MM.1S (cell line): ENCODE measurements around the gene S100A1.
"Not testable (repeated sequence)": the region's sequence is repeated elsewhere in the genome, so short reads cannot be mapped to it uniquely, and the experiment has no call there.

Source experiments
- DNase-seq: peaks from one replicate; pipeline ENCODE4 v3.0.0-alpha.2; 2015
- H2AFZ ChIP-seq: fragments of 300-600 bp; sonication (generic); 2 replicates; pipeline ENCODE4 v1.6.0; 2016; ENCODE audit warnings: antibody characterized with exemption, low read length
- H3F3A ChIP-seq: fragments of 300-600 bp; sonication (generic); 2 replicates; pipeline ENCODE4 v1.6.1; 2016; ENCODE audit warnings: mild to moderate bottlenecking, antibody characterized with exemption, low read length, moderate library complexity, mixed read lengths; ENCODE audit not compliant: insufficient read depth
- H3K27ac ChIP-seq: fragments of 300-600 bp; sonication (generic); 2 replicates; pipeline ENCODE4 v1.5.1; 2016; ENCODE audit warnings: mild to moderate bottlenecking, low read length
- H3K27me3 ChIP-seq: fragments of 300-600 bp; sonication (generic); replicated peaks from 2 replicates; pipeline ENCODE4 v1.6.0; 2016; ENCODE audit warnings: low read length; ENCODE audit not compliant: insufficient read depth
- H3K36me3 ChIP-seq: fragments of 300-600 bp; sonication (generic); replicated peaks from 2 replicates; pipeline ENCODE4 v1.6.1; 2016; ENCODE audit warnings: mild to moderate bottlenecking, low read length, mixed read lengths; ENCODE audit not compliant: insufficient read depth
- H3K4me1 ChIP-seq: fragments of 300-600 bp; sonication (generic); 2 replicates; pipeline ENCODE4 v1.6.1; 2016; ENCODE audit warnings: low read length, mixed read lengths
- H3K4me2 ChIP-seq: fragments of 300-600 bp; sonication (generic); 2 replicates; pipeline ENCODE4 v1.6.0; 2016; ENCODE audit warnings: low read depth, low read length
- H3K4me3 ChIP-seq: fragments of 300-600 bp; sonication (generic); 2 replicates; pipeline ENCODE4 v1.5.1; 2016; ENCODE audit warnings: low read length, mixed read lengths
- H3K79me2 ChIP-seq: fragments of 300-600 bp; sonication (generic); 2 replicates; pipeline ENCODE4 v1.6.1; 2016; ENCODE audit warnings: mixed run types, low read length, mixed read lengths
- H3K9ac ChIP-seq: fragments of 300-600 bp; sonication (generic); 2 replicates; pipeline ENCODE4 v1.6.1; 2016; ENCODE audit warnings: low read length, mixed read lengths
- H3K9me2 ChIP-seq: fragments of 300-600 bp; sonication (generic); replicated peaks from 2 replicates; pipeline ENCODE4 v1.6.1; 2016; ENCODE audit warnings: mild to moderate bottlenecking, low read length, mixed read lengths; ENCODE audit not compliant: insufficient read depth
- H3K9me3 ChIP-seq: fragments of 300-600 bp; sonication (generic); replicated peaks from 2 replicates; pipeline ENCODE4 v1.6.1; 2016; ENCODE audit warnings: mild to moderate bottlenecking, low read length, mixed read lengths; ENCODE audit not compliant: insufficient read depth
- H4K20me1 ChIP-seq: fragments of 300-600 bp; sonication (generic); 2 replicates; pipeline ENCODE4 v1.6.1; 2016; ENCODE audit warnings: mild to moderate bottlenecking, low read length, moderate library complexity, mixed read lengths; ENCODE audit not compliant: insufficient read depth
- EZH2 ChIP-seq: fragments of 300-600 bp; sonication (generic); optimal IDR thresholded peaks from 2 replicates; pipeline ENCODE3; 2017; ENCODE audit warnings: low read depth, mild to moderate bottlenecking, antibody characterized with exemption, low read length, mixed read lengths
- EZH2phosphoT487 ChIP-seq: fragments of 300-600 bp; sonication (generic); IDR thresholded peaks from 2 replicates; pipeline ENCODE4 v1.6.1; 2018; ENCODE audit warnings: antibody characterized with exemption, low read length
- TF ChIP-seq, protein P1 (sequence below): fragments of 300-600 bp; sonication (generic); IDR thresholded peaks from 2 replicates; pipeline ENCODE4 v1.5.1; 2016; ENCODE audit warnings: antibody characterized with exemption, low read length, mixed read lengths

Gene S100A1

GRCh38 chr1:153583976-153584375 lies 44.3 kb upstream of the S100A1 start:
- Histone ChIP-seq H3K79me2 (no peaks in the 10 kb centered on the region), H3K36me3 (no peaks in the 10 kb centered on the region), H3K9me2 (no peaks in the 10 kb centered on the region), H3K4me1 (no peaks in the 10 kb centered on the region), H3K9ac (no peak overlapping the region), H4K20me1 (no peaks in the 10 kb centered on the region), H3K27ac (no peak overlapping the region), H3K9me3 (no peaks in the 10 kb centered on the region), H3K4me2 (no peak overlapping the region), H3K4me3 (no peak overlapping the region), H2AFZ (no peak overlapping the region), H3F3A (no peaks in the 10 kb centered on the region), H3K27me3 (no peaks in the 10 kb centered on the region; the same call in 1 of the 2 replicates)
- no peak for TF ChIP-seq EZH2phosphoT487
- TF ChIP-seq EZH2: no peak
- TF ChIP-seq, protein P1, sequence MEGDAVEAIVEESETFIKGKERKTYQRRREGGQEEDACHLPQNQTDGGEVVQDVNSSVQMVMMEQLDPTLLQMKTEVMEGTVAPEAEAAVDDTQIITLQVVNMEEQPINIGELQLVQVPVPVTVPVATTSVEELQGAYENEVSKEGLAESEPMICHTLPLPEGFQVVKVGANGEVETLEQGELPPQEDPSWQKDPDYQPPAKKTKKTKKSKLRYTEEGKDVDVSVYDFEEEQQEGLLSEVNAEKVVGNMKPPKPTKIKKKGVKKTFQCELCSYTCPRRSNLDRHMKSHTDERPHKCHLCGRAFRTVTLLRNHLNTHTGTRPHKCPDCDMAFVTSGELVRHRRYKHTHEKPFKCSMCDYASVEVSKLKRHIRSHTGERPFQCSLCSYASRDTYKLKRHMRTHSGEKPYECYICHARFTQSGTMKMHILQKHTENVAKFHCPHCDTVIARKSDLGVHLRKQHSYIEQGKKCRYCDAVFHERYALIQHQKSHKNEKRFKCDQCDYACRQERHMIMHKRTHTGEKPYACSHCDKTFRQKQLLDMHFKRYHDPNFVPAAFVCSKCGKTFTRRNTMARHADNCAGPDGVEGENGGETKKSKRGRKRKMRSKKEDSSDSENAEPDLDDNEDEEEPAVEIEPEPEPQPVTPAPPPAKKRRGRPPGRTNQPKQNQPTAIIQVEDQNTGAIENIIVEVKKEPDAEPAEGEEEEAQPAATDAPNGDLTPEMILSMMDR: no peak
- DNase-seq: no peak

GRCh38 chr1:153585006-153585405 lies 43.2 kb upstream of the S100A1 start:
- Histone ChIP-seq H3K9me2 (no peaks in the 10 kb centered on the region), H3K4me1 (no peaks in the 10 kb centered on the region), H3K4me2 (no peak overlapping the region), H3K79me2 (no peaks in the 10 kb centered on the region), H3K27me3 (no peaks in the 10 kb centered on the region), H3K4me3 (no peak overlapping the region), H4K20me1 (no peaks in the 10 kb centered on the region), H2AFZ (no peak overlapping the region), H3K36me3 (no peaks in the 10 kb centered on the region), H3K9ac (no peak overlapping the region), H3K27ac (no peak overlapping the region), H3F3A (no peaks in the 10 kb centered on the region), H3K9me3 (no peaks in the 10 kb centered on the region)
- TF ChIP-seq EZH2phosphoT487 (no peak), EZH2 (no peak)
- TF ChIP-seq, protein P1: no peak
- no peak for DNase-seq

- no peaks in the 10 kb centered on the region for H3K27me3 ChIP-seq
- no peaks in the 10 kb centered on the region for H3F3A ChIP-seq
- no peaks in the 10 kb centered on the region for H3K9me2 ChIP-seq
- no peaks in the 10 kb centered on the region for H4K20me1 ChIP-seq
- H3K36me3 ChIP-seq: no peaks in the 10 kb centered on the region
- no peak overlapping the region for H3K4me3 ChIP-seq
- no peak overlapping the region for H2AFZ ChIP-seq
- H3K4me1 ChIP-seq: no peaks in the 10 kb centered on the region
- no peaks in the 10 kb centered on the region for H3K9me3 ChIP-seq
- H3K79me2 ChIP-seq: no peaks in the 10 kb centered on the region
- no peak overlapping the region for H3K27ac ChIP-seq
- H3K9ac ChIP-seq: no peak overlapping the region
- TF ChIP-seq, protein P1: no peak
- no peak for DNase-seq
- H3K4me2 ChIP-seq: no peak overlapping the region
These were observed 41.9 kb upstream of the S100A1 start for GRCh38 chr1:153586347-153586746.

- Histone ChIP-seq H3K79me2 (no peaks in the 10 kb centered on the region), H3K4me3 (no peak overlapping the region), H3F3A (no peaks in the 10 kb centered on the region), H3K4me2 (no peak overlapping the region), H3K9me2 (no peaks in the 10 kb centered on the region), H3K9ac (no peak overlapping the region), H3K27me3 (no peaks in the 10 kb centered on the region), H3K36me3 (no peaks in the 10 kb centered on the region), H4K20me1 (no peaks in the 10 kb centered on the region), H2AFZ (no peak overlapping the region), H3K9me3 (no peaks in the 10 kb centered on the region), H3K4me1 (no peaks in the 10 kb centered on the region), H3K27ac (no peak overlapping the region)
- DNase-seq: no peak
- TF ChIP-seq EZH2phosphoT487 (no peak), EZH2 (no peak)
- TF ChIP-seq, protein P1: no peak
These were observed 40.9 kb upstream of the S100A1 start for GRCh38 chr1:153587314-153587713.

GRCh38 chr1:153588033-153588432 lies 40.2 kb upstream of the S100A1 start:
- H3F3A ChIP-seq, H3K4me1 ChIP-seq, H3K4me3 ChIP-seq, DNase-seq, H3K36me3 ChIP-seq, H3K27me3 ChIP-seq, H2AFZ ChIP-seq, H4K20me1 ChIP-seq, H3K79me2 ChIP-seq, H3K27ac ChIP-seq, H3K9me3 ChIP-seq, H3K9me2 ChIP-seq, H3K9ac ChIP-seq, H3K4me2 ChIP-seq: not testable (repeated sequence)
